Transverse colon (tissue), 4 donors: ENCODE data around the gene DGKH. TPM values are rescaled to one million over a fixed set of nuclear protein-coding genes. Genes with fewer than 3 reads are reported as not detected.

ENCODE experiments used
- DNase-seq: peaks from one replicate; pipeline ENCODE4 v3.0.0-alpha.2; 2019
- H3K27ac ChIP-seq, 4 donors: fragments of 200-600 bp; sonication (generic); 2 replicates each; pipeline ENCODE4 v1.5.1; 2016 to 2018; ENCODE audit warnings: inconsistent platforms in 4 of 4
- H3K27me3 ChIP-seq: fragments of 200-600 bp; sonication (generic); 2 replicates; pipeline ENCODE4 v1.5.1; 2017; ENCODE audit warnings: inconsistent platforms
- H3K36me3 ChIP-seq, 4 donors: fragments of 200-600 bp; sonication (generic); 2 replicates each; pipeline ENCODE4 v1.5.1; 2017 to 2019; ENCODE audit warnings: inconsistent platforms in 4 of 4
- H3K4me1 ChIP-seq, 4 donors: fragments of 200-600 bp; sonication (generic); 2 replicates each; pipeline ENCODE4 v1.5.1; 2017 to 2020; ENCODE audit warnings: inconsistent platforms in 4 of 4
- H3K4me3 ChIP-seq, 4 donors: fragments of 200-600 bp; sonication (generic); 1 replicate in 1 of 4; 2 replicates in 3 of 4; pipeline versions ENCODE4 v1.5.1 to v1.6.1; 2017 to 2019; ENCODE audit warnings: inconsistent platforms in 4 of 4
- H3K9me3 ChIP-seq, 2 donors: fragments of 200-600 bp; sonication (generic); 2 replicates each; pipeline ENCODE4 v1.5.1; 2017 to 2019; ENCODE audit warnings: inconsistent platforms in 2 of 2
- CTCF ChIP-seq, 5 experiments: fragments of 200-600 bp in 3 of 5; fragments of 450-650 bp in 2 of 5; sonication (generic) in 3 of 5; IDR thresholded peaks; 1 replicate in 2 of 5; 2 replicates in 3 of 5; pipeline ENCODE4 v1.5.1; 2016 to 2017; ENCODE audit warnings: antibody characterized with exemption in 5 of 5, inconsistent platforms in 3 of 5, mild to moderate bottlenecking in 2 of 5, moderate library complexity in 1 of 5
- EP300 ChIP-seq: sonication (generic); formaldehyde crosslinking; IDR thresholded peaks from one replicate; pipeline ENCODE4 v1.6.1; 2017; ENCODE audit warnings: antibody characterized with exemption, low read depth
- POLR2A ChIP-seq: fragments of 450-650 bp; IDR thresholded peaks from one replicate; pipeline ENCODE4 v1.6.1; 2016; ENCODE audit warnings: antibody characterized with exemption, mild to moderate bottlenecking, moderate library complexity
- POLR2AphosphoS5 ChIP-seq, 3 donors: sonication (generic); formaldehyde crosslinking; IDR thresholded peaks; one replicate each; pipeline ENCODE4 v1.6.1; 2016; ENCODE audit warnings: antibody characterized with exemption in 3 of 3
- WGBS, 2 donors: methylation state at CpG; one replicate each; pipeline ENCODE4 v1.1.5; 2018; ENCODE audit warnings: low coverage in 1 of 2; 5-methylcytosine and 5-hydroxymethylcytosine counted together
- in situ Hi-C, 4 donors: fragments of 200-750 bp; cut with MboI; loops; one replicate each; pipeline versions ENCODE4 v1.15.0 to v1.15.1; 2017; ENCODE audit warnings: low sequenced_read_pairs in 3 of 4, low pct_ligation_motif_present in 1 of 4, low pct_unique_long_range_greater_than_20kb in 1 of 4
- intact Hi-C: fragments of 100-400 bp; cut with DNase I; formaldehyde crosslinking; loops from one replicate; pipeline ENCODE4 v1.15.1; 2023; ENCODE audit warnings: low total_unique reads
- total RNA-seq, 4 donors: library from RNA; depleted of rRNA; stranded (reverse); fragments of >200 nt; gene quantifications; one replicate each; pipeline ENCODE4 v1.1.0, GENCODE V29; 2016

The DGKH gene
- total RNA-seq, 4 donors from 2014 or later: 19.4 to 35.6 (median 25.0) TPM

- intact Hi-C loops (no loop called here), in situ Hi-C loops (no loop called here)
- H3K9me3 ChIP-seq: no peaks in the 10 kb centered on the region
- no peaks in the 10 kb centered on the region for H3K36me3 ChIP-seq
- DNase-seq: no peak
- no peaks in the 10 kb centered on the region for H3K27me3 ChIP-seq
- 78% methylated on average over 2 to 3 of the region's 3 CpGs for WGBS, 2 donors
- TF ChIP-seq EP300: no peak
- TF ChIP-seq POLR2AphosphoS5 (IDR thresholded peaks at IDR 0.05): no peak
- no peak for TF ChIP-seq POLR2A
- no peak for TF ChIP-seq CTCF (IDR thresholded peaks at IDR 0.05)
- peaks cover 8 to 54% (median 25%) of the 10 kb centered on the region in 4 donors for H3K4me1 ChIP-seq
- no peak overlapping the region for H3K27ac ChIP-seq
- H3K4me3 ChIP-seq: no peak overlapping the region
Measured at GRCh38 chr13:42276683-42277082, 228.2 kb downstream of the DGKH start.

- Histone ChIP-seq H3K36me3 (no peaks in the 10 kb centered on the region), H3K27ac (no peak overlapping the region), H3K4me1 (peaks cover 7 to 57% (median 25%) of the 10 kb centered on the region in 4 donors), H3K9me3 (no peaks in the 10 kb centered on the region), H3K27me3 (no peaks in the 10 kb centered on the region), H3K4me3 (no peak overlapping the region)
- WGBS, 2 donors: 87% methylated on average over 7 of the region's 7 CpGs
- no peak for DNase-seq
- no peak for TF ChIP-seq EP300
- TF ChIP-seq POLR2AphosphoS5 (IDR thresholded peaks at IDR 0.05): no peak
- no peak for TF ChIP-seq CTCF (IDR thresholded peaks at IDR 0.05)
- TF ChIP-seq POLR2A: no peak
- in situ Hi-C loops: no loop called here
- intact Hi-C loops: no loop called here
Measured at GRCh38 chr13:42277618-42278276, 229.3 kb downstream of the DGKH start.

GRCh38 chr13:42279080-42279479, 230.6 kb downstream of the DGKH start:
- no peak for DNase-seq
- Histone ChIP-seq H3K9me3 (no peaks in the 10 kb centered on the region), H3K4me3 (no peak overlapping the region), H3K4me1 (peaks cover 5 to 55% (median 31%) of the 10 kb centered on the region in 4 donors), H3K27me3 (no peaks in the 10 kb centered on the region), H3K27ac (no peak overlapping the region), H3K36me3 (no peaks in the 10 kb centered on the region)
- in situ Hi-C loops (no loop called here), intact Hi-C loops (no loop called here)
- WGBS, 2 donors: 67 to 88% methylated on average over 4 to 6 of the region's 6 CpGs
- no peak for TF ChIP-seq POLR2A
- no peak for TF ChIP-seq EP300
- no peak for TF ChIP-seq CTCF (IDR thresholded peaks at IDR 0.05)
- no peak for TF ChIP-seq POLR2AphosphoS5 (IDR thresholded peaks at IDR 0.05)

DNA sequence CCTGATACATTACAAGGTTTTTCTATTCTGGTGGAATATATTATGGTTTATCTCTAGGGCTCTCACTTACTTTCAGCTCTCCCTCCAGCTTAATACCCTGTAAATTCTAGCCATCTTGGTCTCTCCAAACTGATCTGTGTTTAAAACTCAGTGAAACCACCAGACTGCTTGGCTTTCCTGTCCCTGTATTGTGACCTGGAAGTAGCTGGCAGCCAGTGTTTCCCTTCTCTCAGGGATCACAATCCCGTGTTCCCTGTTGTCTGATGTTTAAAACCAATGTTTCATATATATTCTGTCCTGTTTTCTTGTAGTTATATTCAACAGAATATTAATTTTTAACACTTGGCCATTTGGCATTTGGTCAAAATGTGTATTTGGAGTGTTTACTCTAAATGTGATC, 231.5 kb downstream of the DGKH start:
- DNase-seq: no peak
- H3K27ac ChIP-seq: peak overlapping the region in 3 of 4 donors; percentile 38 to 53 (median 42)
- H3K4me3 ChIP-seq: no peak overlapping the region
- intact Hi-C loops (no loop called here), in situ Hi-C loops (no loop called here)
- 24 to 67% methylated on average over 1 of the region's 1 CpG for WGBS, 2 donors
- no peak for TF ChIP-seq POLR2A
- no peak for TF ChIP-seq EP300
- TF ChIP-seq CTCF (IDR thresholded peaks at IDR 0.05): no peak
- TF ChIP-seq POLR2AphosphoS5 (IDR thresholded peaks at IDR 0.05): no peak
- H3K9me3 ChIP-seq: no peaks in the 10 kb centered on the region
- no peaks in the 10 kb centered on the region for H3K27me3 ChIP-seq
- no peaks in the 10 kb centered on the region for H3K36me3 ChIP-seq
- peaks cover 4 to 54% (median 33%) of the 10 kb centered on the region in 4 donors for H3K4me1 ChIP-seq
